Hematopoietic multipotent progenitor cell treated with erythropoietin and hydrocortisone succinate and interleukin-3 and kit ligand, for 4 days (in vitro differentiated cells): Measurements from ENCODE around the gene SESN3.
"Not testable (repeated sequence)": the region's sequence is repeated elsewhere in the genome, so short reads cannot be mapped to it uniquely, and the experiment has no call there.

ENCODE experiments used
- DNase-seq: peaks from one replicate; pipeline ENCODE4 v3.0.0-alpha.2; 2015

Gene SESN3

GRCh38 chr11:95212609-95213008, 18.4 kb downstream of the SESN3 start:
- no peak for DNase-seq

GRCh38 chr11:95209535-95209934, 21.5 kb downstream of the SESN3 start:
- DNase-seq: not testable (repeated sequence)

GRCh38 chr11:95200781-95201457, 30.1 kb downstream of the SESN3 start:
- no peak for DNase-seq

- DNase-seq: no peak
Observed at GRCh38 chr11:95195831-95196230, 35.2 kb downstream of the SESN3 start.

GRCh38 chr11:95193541-95193940, 37.5 kb downstream of the SESN3 start:
- DNase-seq: peak; percentile 15

GRCh38 chr11:95192717-95193116, 38.3 kb downstream of the SESN3 start:
- DNase-seq: no peak

GRCh38 chr11:95187723-95188122, 43.3 kb downstream of the SESN3 start:
- no peak for DNase-seq

- no peak for DNase-seq
Observed at GRCh38 chr11:95182397-95182796, 48.6 kb downstream of the SESN3 start.

GRCh38 chr11:95175818-95176380, 55.1 kb downstream of the SESN3 start:
- DNase-seq: peak; percentile 65

- DNase-seq: no peak
Observed at GRCh38 chr11:95170294-95170693, 60.7 kb downstream of the SESN3 start.

GRCh38 chr11:95166781-95167180, 64.2 kb downstream of the SESN3 start:
- peak; percentile 57 for DNase-seq

- no peak for DNase-seq
Observed at GRCh38 chr11:95165638-95166037, 65.4 kb downstream of the SESN3 start.

GRCh38 chr11:95163106-95163505, 67.9 kb downstream of the SESN3 start:
- no peak for DNase-seq

- DNase-seq: no peak
Observed at GRCh38 chr11:95161248-95161647, 69.8 kb downstream of the SESN3 start.

GRCh38 chr11:95157824-95158223, 73.2 kb downstream of the SESN3 start:
- no peak for DNase-seq

- DNase-seq: no peak
Observed at GRCh38 chr11:95156916-95157541, 74.0 kb downstream of the SESN3 start.

GRCh38 chr11:95156133-95156721, 74.8 kb downstream of the SESN3 start:
- no peak for DNase-seq

- DNase-seq: no peak
Observed at GRCh38 chr11:95155385-95155784, 75.6 kb downstream of the SESN3 start.

GRCh38 chr11:95154514-95154913, 76.5 kb downstream of the SESN3 start:
- DNase-seq: peak; percentile 91

GRCh38 chr11:95153857-95154246, 77.2 kb downstream of the SESN3 start:
- peak; percentile 28 for DNase-seq

GRCh38 chr11:95152876-95153856, 77.8 kb downstream of the SESN3 start:
- DNase-seq: peak; percentile 96

GRCh38 chr11:95150956-95151684, 79.9 kb downstream of the SESN3 start:
- DNase-seq: peak; percentile 98
